Mesendoderm (in vitro differentiated cells): Measurements from ENCODE around the gene NELFCD.
A peak's percentile ranks its signal among the peaks of the same experiment; 100 is the strongest.
"Not testable (repeated sequence)": the region's sequence is repeated elsewhere in the genome, so short reads cannot be mapped to it uniquely, and the experiment has no call there.

Experiments used
- DNase-seq: peaks from one replicate; pipeline ENCODE4 v3.0.0; 2013
- H2AK5ac ChIP-seq: 2 replicates; pipeline ENCODE4 v1.6.1; 2013; ENCODE audit warnings: low read length, inconsistent platforms
- H2BK120ac ChIP-seq: 2 replicates; pipeline ENCODE4 v1.6.1; 2013; ENCODE audit warnings: low read depth, mild to moderate bottlenecking, low read length, moderate library complexity, mixed read lengths
- H2BK15ac ChIP-seq: replicated peaks from 2 replicates; pipeline ENCODE4 v1.6.1; 2013; ENCODE audit warnings: low read depth, mild to moderate bottlenecking, moderate library complexity
- H2BK5ac ChIP-seq: 2 replicates; pipeline ENCODE4 v1.6.1; 2013; ENCODE audit warnings: low read length, inconsistent platforms
- H3K18ac ChIP-seq: 2 replicates; pipeline ENCODE4 v1.6.1; 2013; ENCODE audit warnings: mild to moderate bottlenecking, low read length, mixed read lengths
- H3K23ac ChIP-seq: one replicate; pipeline ENCODE4 v1.6.1; 2013; ENCODE audit warnings: low read length
- H3K27ac ChIP-seq: 2 replicates; pipeline ENCODE4 v1.5.1; 2013; ENCODE audit warnings: low read depth, mild to moderate bottlenecking, inconsistent platforms, low read length, moderate library complexity
- H3K27me3 ChIP-seq: 2 replicates; pipeline ENCODE4 v1.6.1; 2013; ENCODE audit warnings: low read length, control low read depth, mild to moderate bottlenecking, inconsistent platforms; ENCODE audit not compliant: insufficient read depth, poor library complexity
- H3K36me3 ChIP-seq: 2 replicates; pipeline ENCODE4 v1.6.1; 2013; ENCODE audit warnings: low read length, inconsistent platforms; ENCODE audit not compliant: control insufficient read depth, insufficient read depth
- H3K4ac ChIP-seq: one replicate; pipeline ENCODE4 v1.6.1; 2013; ENCODE audit warnings: low read depth, mild to moderate bottlenecking, low read length, moderate library complexity
- H3K4me1 ChIP-seq: 2 replicates; pipeline ENCODE4 v1.6.1; 2013; ENCODE audit warnings: low read depth, low read length, inconsistent platforms; ENCODE audit not compliant: control insufficient read depth
- H3K4me2 ChIP-seq: 2 replicates; pipeline ENCODE4 v1.6.1; 2013; ENCODE audit warnings: low read length
- H3K4me3 ChIP-seq: 2 replicates; pipeline ENCODE4 v1.5.1; 2013; ENCODE audit warnings: mild to moderate bottlenecking, low read length
- H3K56ac ChIP-seq: one replicate; pipeline ENCODE4 v1.6.1; 2013; ENCODE audit warnings: low read length
- H3K79me1 ChIP-seq: 2 replicates; pipeline ENCODE4 v1.6.1; 2013; ENCODE audit warnings: low read length, inconsistent platforms
- H3K79me2 ChIP-seq: 2 replicates; pipeline ENCODE4 v1.6.1; 2013; ENCODE audit warnings: mild to moderate bottlenecking, low read length; ENCODE audit not compliant: control insufficient read depth, insufficient read depth
- H3K9ac ChIP-seq: 2 replicates; pipeline ENCODE4 v1.6.1; 2013; ENCODE audit warnings: low read length, inconsistent platforms
- H4K5ac ChIP-seq: one replicate; pipeline ENCODE4 v1.6.1; 2013; ENCODE audit warnings: low read length
- H4K8ac ChIP-seq: one replicate; pipeline ENCODE4 v1.6.1; 2013; ENCODE audit warnings: low read depth, mild to moderate bottlenecking, control low read depth, low read length, moderate library complexity
- WGBS: extraction: QIAGEN DNeasy Blood & Tissue Kit; methylation state at CpG from one replicate; pipeline ENCODE4 v1.1.7; 2013; ENCODE audit warnings: low lambda C conversion rate, missing lambda C conversion rate; ENCODE audit not compliant: insufficient coverage; ENCODE audit errors: extremely low coverage; 5-methylcytosine and 5-hydroxymethylcytosine counted together

The NELFCD gene

GRCh38 chr20:59010321-59010994 is 29.4 kb downstream of the NELFCD start:
- peaks cover 3% of the 10 kb centered on the region for H3K79me1 ChIP-seq

DNA sequence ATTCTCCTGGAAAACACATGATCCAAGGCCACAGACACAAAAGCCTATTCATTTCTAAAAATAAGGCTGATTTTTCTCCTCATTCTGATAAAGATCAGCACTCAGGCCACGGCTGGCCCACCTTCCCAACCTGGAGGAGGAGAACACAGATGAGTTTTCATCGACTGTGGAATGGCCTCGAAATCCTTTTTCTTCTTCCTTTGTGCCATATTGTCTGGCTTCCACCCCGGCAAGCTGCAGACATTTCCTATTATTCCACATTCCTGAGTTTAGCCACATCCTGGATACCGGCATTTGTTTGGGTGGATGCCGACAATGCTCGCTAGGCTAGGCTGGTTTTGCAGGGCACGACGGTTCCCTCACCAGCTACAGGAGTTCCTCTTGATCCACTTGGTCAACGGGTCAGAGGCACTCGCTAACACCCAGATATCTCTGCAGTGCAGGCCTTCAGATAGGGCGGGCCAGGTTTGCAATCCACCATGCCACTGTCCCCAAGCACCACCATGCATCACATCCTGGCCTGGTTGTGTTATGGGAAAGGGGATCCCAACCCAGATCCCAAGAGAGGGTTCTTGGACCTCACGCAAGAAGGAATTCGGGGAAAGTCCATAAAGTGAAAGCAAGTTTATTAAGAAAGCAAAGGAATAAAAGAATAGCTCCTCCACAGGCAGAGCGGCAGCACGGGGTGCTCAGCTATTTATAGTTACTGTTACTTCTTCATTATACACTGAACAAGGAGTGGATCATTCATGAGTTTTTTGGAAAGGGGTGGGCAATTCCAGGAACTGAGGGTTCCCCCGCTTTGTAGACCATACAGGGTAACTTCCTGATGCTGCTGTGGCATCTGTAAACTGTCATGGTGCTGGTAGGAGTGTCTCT is 30.2 kb downstream of the NELFCD start:
- H3K23ac ChIP-seq = no peak overlapping the region
- H3K79me1 ChIP-seq = peaks cover 2% of the 10 kb centered on the region
- no peak overlapping the region for H3K4me3 ChIP-seq
- peaks cover 3% of the 10 kb centered on the region for H3K4me1 ChIP-seq
- H2AK5ac ChIP-seq = no peak overlapping the region
- no peak overlapping the region for H3K27ac ChIP-seq
- no peak overlapping the region for H3K9ac ChIP-seq
- H3K18ac ChIP-seq = no peak overlapping the region
- no peak overlapping the region for H3K4me2 ChIP-seq
- H4K5ac ChIP-seq = no peak overlapping the region
- H2BK120ac ChIP-seq = no peak overlapping the region
- peak; percentile 83 for DNase-seq
- no peak overlapping the region for H3K4ac ChIP-seq
- no CpG with 5 or more reads among the region's 17 CpGs for WGBS
- no peaks in the 10 kb centered on the region for H3K27me3 ChIP-seq
- no peaks in the 10 kb centered on the region for H3K79me2 ChIP-seq
- H3K56ac ChIP-seq = no peak overlapping the region
- H2BK15ac ChIP-seq = no peak overlapping the region
- H3K36me3 ChIP-seq = no peaks in the 10 kb centered on the region
- H4K8ac ChIP-seq = no peak overlapping the region
- H2BK5ac ChIP-seq = no peak overlapping the region

More at GRCh38 chr20:59010321-59010994, 29.4 kb downstream of the NELFCD start:
- Histone ChIP-seq H3K4me1 (peaks cover 3% of the 10 kb centered on the region), H3K36me3 (no peaks in the 10 kb centered on the region), H2BK15ac (no peak overlapping the region), H2BK120ac (no peak overlapping the region), H3K4ac (no peak overlapping the region), H3K56ac (no peak overlapping the region), H2BK5ac (no peak overlapping the region), H3K18ac (no peak overlapping the region), H3K9ac (no peak overlapping the region), H4K8ac (no peak overlapping the region), H3K4me2 (no peak overlapping the region), H3K4me3 (no peak overlapping the region), H3K27me3 (no peaks in the 10 kb centered on the region), H3K79me2 (no peaks in the 10 kb centered on the region), H3K27ac (no peak overlapping the region), H4K5ac (no peak overlapping the region), H3K23ac (no peak overlapping the region), H2AK5ac (no peak overlapping the region)
- peak; percentile 20 for DNase-seq
- WGBS = no CpG with 5 or more reads among the region's 8 CpGs

GRCh38 chr20:59011874-59012157 is 30.8 kb downstream of the NELFCD start:
- not testable (repeated sequence) for H3K79me2 ChIP-seq, H3K56ac ChIP-seq, H2BK5ac ChIP-seq, H3K4me1 ChIP-seq, H3K4me2 ChIP-seq, H3K79me1 ChIP-seq, H3K18ac ChIP-seq, H3K4ac ChIP-seq, H2BK15ac ChIP-seq, H4K5ac ChIP-seq, H3K27ac ChIP-seq, H3K9ac ChIP-seq, DNase-seq, H2AK5ac ChIP-seq, H4K8ac ChIP-seq, H3K23ac ChIP-seq, H3K27me3 ChIP-seq, H2BK120ac ChIP-seq, H3K4me3 ChIP-seq, H3K36me3 ChIP-seq
- WGBS = no CpG with 5 or more reads among the region's 3 CpGs

DNA sequence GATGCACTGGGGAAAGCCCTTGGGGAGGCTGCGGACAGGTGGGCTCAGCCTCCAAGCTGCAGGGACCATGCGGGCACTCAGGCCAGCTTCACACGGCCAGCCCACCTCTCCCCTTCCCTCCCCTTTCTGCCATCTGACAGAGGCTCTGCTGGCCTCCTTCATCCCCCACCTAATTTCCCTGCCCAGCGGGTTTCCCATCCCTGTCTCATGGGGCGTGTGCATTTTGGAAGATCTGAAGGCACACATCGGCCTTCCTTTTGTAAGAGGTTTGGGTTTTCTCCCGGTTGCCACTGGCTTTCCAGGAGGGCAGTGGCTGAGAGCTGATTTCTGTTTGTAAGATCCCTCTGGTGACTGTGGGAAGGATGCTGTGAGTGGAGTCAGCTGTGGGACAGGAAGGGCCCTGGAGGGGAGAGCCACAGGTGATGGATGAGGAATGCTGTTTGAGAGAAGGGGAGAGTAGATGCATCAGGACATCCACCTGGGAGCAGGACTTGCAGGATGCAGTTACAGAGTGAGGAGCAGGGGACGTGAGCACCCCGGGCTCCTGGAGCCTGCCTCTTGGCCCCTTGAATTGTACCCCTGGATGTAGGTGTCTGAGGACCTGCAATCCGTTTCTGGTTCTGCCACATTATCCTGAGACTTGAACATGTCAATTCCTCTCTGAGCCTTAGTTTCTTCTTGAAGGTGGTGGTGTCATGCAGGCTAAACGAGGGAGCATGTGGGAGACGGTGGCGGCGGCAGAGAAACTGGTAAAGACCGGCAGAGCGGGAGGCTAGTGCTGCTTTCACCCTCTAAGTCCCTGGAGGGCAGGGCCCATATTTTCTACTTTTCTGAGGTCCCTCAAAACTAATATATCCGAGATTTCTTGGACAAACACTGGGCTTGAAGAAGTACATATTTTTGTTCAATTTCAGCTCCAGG is 32.2 kb downstream of the NELFCD start:
- Histone ChIP-seq H2BK5ac (no peak overlapping the region), H3K4me1 (peaks cover 3% of the 10 kb centered on the region), H3K4ac (no peak overlapping the region), H2AK5ac (no peak overlapping the region), H3K27me3 (no peaks in the 10 kb centered on the region), H3K27ac (no peak overlapping the region), H2BK15ac (no peak overlapping the region), H2BK120ac (no peak overlapping the region), H3K23ac (no peak overlapping the region), H3K18ac (no peak overlapping the region), H3K79me1 (no peaks in the 10 kb centered on the region), H3K4me3 (no peak overlapping the region), H3K56ac (no peak overlapping the region), H3K4me2 (no peak overlapping the region), H4K5ac (no peak overlapping the region), H4K8ac (no peak overlapping the region), H3K79me2 (no peaks in the 10 kb centered on the region), H3K9ac (no peak overlapping the region), H3K36me3 (no peaks in the 10 kb centered on the region)
- WGBS = no CpG with 5 or more reads among the region's 17 CpGs
- DNase-seq = no peak

GRCh38 chr20:59013959-59014608 is 33.0 kb downstream of the NELFCD start:
- H3K23ac ChIP-seq = no peak overlapping the region
- H3K27me3 ChIP-seq = no peaks in the 10 kb centered on the region
- H2BK15ac ChIP-seq = no peak overlapping the region
- no peak overlapping the region for H2BK5ac ChIP-seq
- H3K4me1 ChIP-seq = peaks cover 3% of the 10 kb centered on the region
- H3K79me2 ChIP-seq = no peaks in the 10 kb centered on the region
- H3K56ac ChIP-seq = no peak overlapping the region
- no peak overlapping the region for H3K9ac ChIP-seq
- no CpG with 5 or more reads among the region's 13 CpGs for WGBS
- no peak overlapping the region for H2BK120ac ChIP-seq
- H4K5ac ChIP-seq = no peak overlapping the region
- H3K4me3 ChIP-seq = no peak overlapping the region
- no peak overlapping the region for H3K4me2 ChIP-seq
- H3K79me1 ChIP-seq = no peaks in the 10 kb centered on the region
- no peaks in the 10 kb centered on the region for H3K36me3 ChIP-seq
- H3K27ac ChIP-seq = no peak overlapping the region
- H3K4ac ChIP-seq = no peak overlapping the region
- H4K8ac ChIP-seq = no peak overlapping the region
- no peak overlapping the region for H3K18ac ChIP-seq
- H2AK5ac ChIP-seq = no peak overlapping the region
- DNase-seq = no peak
